Thyroid gland (tissue), 4 donors: ENCODE results near the gene UBIAD1.

Source experiments
- CTCF ChIP-seq, 6 experiments: fragments of 200-600 bp in 3 of 6; fragments of 450-650 bp in 3 of 6; sonication (generic) in 3 of 6; IDR thresholded peaks; one replicate each; pipeline ENCODE4 v1.5.1; 2016 to 2019; ENCODE audit warnings: antibody characterized with exemption in 6 of 6, mild to moderate bottlenecking in 2 of 6, inconsistent platforms in 1 of 6, moderate library complexity in 1 of 6
- POLR2A ChIP-seq, 2 donors: fragments of 450-650 bp; IDR thresholded peaks; one replicate each; pipeline ENCODE4 v1.6.1; 2017; ENCODE audit warnings: antibody characterized with exemption in 2 of 2, mild to moderate bottlenecking in 2 of 2, moderate library complexity in 1 of 2

DNA sequence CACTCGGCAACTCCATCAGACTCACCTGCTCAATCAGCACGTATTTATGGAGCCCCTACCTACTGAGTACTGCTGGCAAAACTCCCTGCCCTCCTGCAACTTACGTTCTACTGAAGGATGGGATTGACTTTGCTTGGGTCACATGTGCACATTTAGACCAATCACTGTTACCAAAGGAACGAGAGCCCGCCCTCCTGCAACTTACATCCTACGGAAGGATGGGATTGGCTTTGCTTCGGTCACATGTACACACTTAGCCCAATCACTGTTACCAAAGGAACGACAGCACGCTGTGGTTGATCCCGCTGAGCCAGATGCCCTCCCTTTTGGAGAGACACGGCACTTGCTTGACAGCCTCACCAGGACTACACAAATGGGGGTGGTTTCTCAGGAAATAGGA lies 46.0 kb downstream of the UBIAD1 start:
- TF ChIP-seq CTCF (IDR thresholded peaks at IDR 0.05): no peak
- TF ChIP-seq POLR2A (IDR thresholded peaks at IDR 0.05): no peak
